ENCODE results near the gene OCEL1. TPM values are rescaled to one million over a fixed set of nuclear protein-coding genes. Genes with fewer than 3 reads are reported as not detected.

Gene OCEL1
- total and polyA plus RNA-seq, 2 of the 13 experiments (the other 11 are each of a cell fraction or from before 2014, with no cell fraction given), result 10.6 to 17.2 TPM

GRCh38 chr19:17202249-17202648 lies 23.8 kb upstream of the OCEL1 start:
- no peaks in the 10 kb centered on the region for H3K27me3 ChIP-seq (ENCODE audit: control insufficient read depth in 1 of 2, insufficient read depth in 2 of 2, low read length in 2 of 2)
- H3K27ac ChIP-seq (ENCODE audit: extremely low read length, insufficient read depth, low read length), result no peak overlapping the region
- H3K9ac ChIP-seq (ENCODE audit: insufficient read depth, low read depth, low read length), result no peak overlapping the region
- ATAC-seq (no peak), FAIRE-seq (no peak), DNase-seq (ENCODE audit: low spot score) (no peak)
- H3K79me2 ChIP-seq (ENCODE audit: insufficient read depth, low read length), result no peaks in the 10 kb centered on the region
- no peak overlapping the region for H3K4me2 ChIP-seq (ENCODE audit: low read depth, low read length)
- H4K20me1 ChIP-seq (ENCODE audit: insufficient read depth, low read length), result no peaks in the 10 kb centered on the region
- H2AFZ ChIP-seq (ENCODE audit: low read length), result no peak overlapping the region
- ChIA-PET CTCF (ENCODE audit: low intra/inter-chr PET ratio, low total read pairs) (no interaction called here), POLR2A (no interaction called here)
- WGBS (ENCODE audit: low lambda C conversion rate), result 95% methylated on average over 9 of the region's 9 CpGs
- in situ Hi-C loops (cut with HindIII; ENCODE audit: extremely low pct_ligation_motif_present, low pct_unique_long_range_greater_than_20kb) (loop anchor here (5.0 kb wide), 1 partner anchor 80 kb away; the partner anchor contains the start of gene ANKLE1), intact Hi-C loops (cut with micrococcal nuclease; ENCODE audit: unreplicated experiment) (no loop called here)
- peak; percentile 79 for TF ChIP-seq HNRNPL (IDR thresholded peaks at IDR 0.05; ENCODE audit: low read depth, low read length)
- no peak for TF ChIP-seq SOX13 (IDR thresholded peaks at IDR 0.05)
- no peak for TF ChIP-seq SOX13 (CRISPR knock-in tag; conservative IDR thresholded peaks at IDR 0.05 in 1 of 2, IDR thresholded peaks at IDR 0.05 in 1 of 2)
- H3K9me3 ChIP-seq (ENCODE audit: low read length), result no peaks in the 10 kb centered on the region
- BruUV-seq (replicated peaks), result no TSS peak
- H3K36me3 ChIP-seq (replicated peaks in 1 of 2; ENCODE audit: control insufficient read depth in 1 of 2, insufficient read depth in 2 of 2, low read length in 2 of 2), result peaks cover 4 to 12% of the 10 kb centered on the region in 2 experiments; a peak in 4 of 5 replicates
- H3K4me3 ChIP-seq (replicated peaks in 1 of 3; ENCODE audit: insufficient read depth in 1 of 3, low read depth in 2 of 3, low read length in 3 of 3), result no peak overlapping the region
- peaks cover 21% of the 10 kb centered on the region for H3K4me1 ChIP-seq (ENCODE audit: insufficient read depth, low read length)

DNA sequence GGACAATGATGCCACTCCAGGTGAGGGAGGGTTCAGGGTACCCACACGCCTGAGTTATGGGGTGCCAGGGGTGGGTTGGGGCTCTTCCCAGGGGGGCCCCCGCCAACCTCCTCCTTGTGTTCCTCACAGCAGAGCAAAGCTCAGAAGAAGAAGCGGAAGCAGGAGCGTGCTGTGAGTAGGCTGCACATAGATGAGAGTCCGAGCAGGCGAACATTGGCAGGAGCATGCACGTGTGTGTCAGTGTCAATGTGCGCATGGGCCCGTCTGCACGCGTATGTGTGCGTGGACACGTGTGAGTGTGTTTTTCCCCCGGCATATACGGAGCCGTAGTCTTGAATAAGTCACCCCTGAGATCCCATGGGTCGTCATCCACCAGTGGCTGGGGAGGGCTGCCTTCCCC lies 23.3 kb upstream of the OCEL1 start:
- no peak for DNase-seq (ENCODE audit: low spot score)
- intact Hi-C loops (cut with micrococcal nuclease; ENCODE audit: unreplicated experiment) (no loop called here), in situ Hi-C loops (cut with HindIII; ENCODE audit: extremely low pct_ligation_motif_present, low pct_unique_long_range_greater_than_20kb) (loop anchor here (5.0 kb wide), 1 partner anchor 80 kb away; the partner anchor contains the start of gene ANKLE1)
- no peak overlapping the region for H3K9ac ChIP-seq (ENCODE audit: insufficient read depth, low read depth, low read length)
- BruUV-seq (replicated peaks), result no TSS peak
- no peak overlapping the region for H3K4me3 ChIP-seq (replicated peaks in 1 of 3; ENCODE audit: insufficient read depth in 1 of 3, low read depth in 2 of 3, low read length in 3 of 3)
- POLR2A ChIA-PET, result no interaction called here
- no peaks in the 10 kb centered on the region for H3K9me3 ChIP-seq (ENCODE audit: low read length)
- no peak for FAIRE-seq
- H4K20me1 ChIP-seq (ENCODE audit: insufficient read depth, low read length), result no peaks in the 10 kb centered on the region
- H3K27me3 ChIP-seq (ENCODE audit: control insufficient read depth in 1 of 2, insufficient read depth in 2 of 2, low read length in 2 of 2), result no peaks in the 10 kb centered on the region
- no peak overlapping the region for H3K27ac ChIP-seq (ENCODE audit: extremely low read length, insufficient read depth, low read length)
- H3K4me2 ChIP-seq (ENCODE audit: low read depth, low read length), result no peak overlapping the region
- H3K36me3 ChIP-seq (replicated peaks in 1 of 2; ENCODE audit: control insufficient read depth in 1 of 2, insufficient read depth in 2 of 2, low read length in 2 of 2), result peaks cover 4 to 12% of the 10 kb centered on the region in 2 experiments; a peak in 4 of 5 replicates
- WGBS (ENCODE audit: low lambda C conversion rate), result 89% methylated on average over 17 of the region's 17 CpGs
- no peak for ATAC-seq
- CTCF ChIA-PET (ENCODE audit: low intra/inter-chr PET ratio, low total read pairs), result no interaction called here
- no peaks in the 10 kb centered on the region for H3K79me2 ChIP-seq (ENCODE audit: insufficient read depth, low read length)
- H2AFZ ChIP-seq (ENCODE audit: low read length), result no peak overlapping the region
- H3K4me1 ChIP-seq (ENCODE audit: insufficient read depth, low read length), result peaks cover 21% of the 10 kb centered on the region
- TF ChIP-seq, protein P1, sequence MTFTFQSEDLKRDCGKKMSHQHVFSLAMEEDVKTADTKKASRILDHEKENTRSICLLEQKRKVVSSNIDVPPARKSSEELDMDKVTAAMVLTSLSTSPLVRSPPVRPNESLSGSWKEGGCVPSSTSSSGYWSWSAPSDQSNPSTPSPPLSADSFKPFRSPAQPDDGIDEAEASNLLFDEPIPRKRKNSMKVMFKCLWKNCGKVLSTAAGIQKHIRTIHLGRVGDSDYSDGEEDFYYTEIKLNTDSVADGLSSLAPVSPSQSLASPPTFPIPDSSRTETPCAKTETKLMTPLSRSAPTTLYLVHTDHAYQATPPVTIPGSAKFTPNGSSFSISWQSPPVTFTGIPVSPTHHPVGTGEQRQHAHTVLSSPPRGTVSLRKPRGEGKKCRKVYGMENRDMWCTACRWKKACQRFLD (CRISPR knock-in tag; IDR thresholded peaks at IDR 0.05; ENCODE audit: borderline replicate concordance), result no peak
- TF ChIP-seq ZFP36 (IDR thresholded peaks at IDR 0.05; ENCODE audit: borderline replicate concordance, low read depth, low read length, partially characterized antibody) (no peak), ATF7 (IDR thresholded peaks at IDR 0.05) (no peak), ATF7 (CRISPR knock-in tag; IDR thresholded peaks at IDR 0.05) (no peak), SAP130 (CRISPR knock-in tag; IDR thresholded peaks at IDR 0.05; ENCODE audit: low read depth) (no peak), ZNF317 (CRISPR knock-in tag; IDR thresholded peaks at IDR 0.05) (no peak), KDM5A (IDR thresholded peaks at IDR 0.05; ENCODE audit: borderline replicate concordance, low read length) (no peak), CENPX (CRISPR knock-in tag; IDR thresholded peaks at IDR 0.05) (no peak), ZNF746 (CRISPR knock-in tag; IDR thresholded peaks at IDR 0.05) (no peak), MYPOP (CRISPR knock-in tag; IDR thresholded peaks at IDR 0.05) (no peak), TAF1 (CRISPR knock-in tag; IDR thresholded peaks at IDR 0.05) (no peak), ZNF546 (CRISPR knock-in tag; conservative IDR thresholded peaks at IDR 0.05) (no peak), RBFOX2 (IDR thresholded peaks at IDR 0.05; ENCODE audit: low read depth, low read length) (no peak)
- TF ChIP-seq, protein P2, sequence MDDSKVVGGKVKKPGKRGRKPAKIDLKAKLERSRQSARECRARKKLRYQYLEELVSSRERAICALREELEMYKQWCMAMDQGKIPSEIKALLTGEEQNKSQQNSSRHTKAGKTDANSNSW (CRISPR knock-in tag; IDR thresholded peaks at IDR 0.05; ENCODE audit: borderline replicate concordance), result no peak

All from HepG2 (cell line).